K562 (cell line): Measurements from ENCODE around the gene RNGTT. TPM values are rescaled to one million over a fixed set of nuclear protein-coding genes. Genes with fewer than 3 reads are reported as not detected.

Experiments
- ATAC-seq: fragments of 200-7000 bp; cut with Tn5 transposase; 3 replicates; pipeline ENCODE4 v1.9.1; 2020; ENCODE audit warnings: moderate library complexity
- BruUV-seq: library from RNA; stranded (reverse); fragments of 400-500 nt; replicated peaks from 2 replicates; lab custom pipeline; 2021; lab: Mats Ljungman, UMichigan
- CTCF ChIA-PET: fragments of 300-600 bp; formaldehyde crosslinking; extraction: SDS; loops from one replicate; lab custom pipeline; 2021; ENCODE audit warnings: low intra/inter-chr PET ratio; lab: Yijun Ruan, JAX
- POLR2A ChIA-PET: fragments of 300-600, 350-650 bp; sonication (Branson Sonifier 250); formaldehyde crosslinking; extraction: SDS; loops from one replicate; lab custom pipeline; 2021; ENCODE audit warnings: antibody characterized with exemption, inconsistent platforms; lab: Yijun Ruan, JAX
- DNase-seq, 4 experiments: peaks; one replicate each; pipeline versions ENCODE4 v3.0.0 to v3.0.0-alpha.2; 2011 to 2018; ENCODE audit warnings: low spot score in 3 of 4, mixed read lengths in 3 of 4; ENCODE audit errors: extremely low read depth in 1 of 4
- FAIRE-seq: peaks from 2 replicates; lab custom pipeline; 2011; peaks lifted over from hg19 to GRCh38; lab: Jason Lieb, UNC
- H2AFZ ChIP-seq: 2 replicates; pipeline ENCODE4 v1.6.0; 2011; ENCODE audit warnings: low read depth, low read length, control low read depth, inconsistent platforms
- H3K27ac ChIP-seq: fragments of 200-600 bp; 3 replicates; pipeline ENCODE4 v1.8.0; 2011; ENCODE audit warnings: low read depth, mild to moderate bottlenecking, control low read depth, inconsistent platforms, low read length, moderate library complexity, mixed read lengths; ENCODE audit errors: extremely low read depth
- H3K27me3 ChIP-seq, 2 experiments: fragments of 300-600 bp in 1 of 2; 2 replicates in 1 of 2; 3 replicates in 1 of 2; pipeline versions ENCODE4 v1.6.0 to v1.8.0; 2011; ENCODE audit warnings: inconsistent platforms in 2 of 2, low read length in 2 of 2, mild to moderate bottlenecking in 1 of 2, mixed read lengths in 1 of 2, moderate library complexity in 1 of 2; ENCODE audit not compliant: control insufficient read depth in 2 of 2, insufficient read depth in 2 of 2
- H3K36me3 ChIP-seq: fragments of 300-600 bp; 3 replicates; pipeline ENCODE4 v1.8.0; 2011; ENCODE audit warnings: mild to moderate bottlenecking, low read length, inconsistent platforms; ENCODE audit not compliant: control insufficient read depth, insufficient read depth
- H3K4me1 ChIP-seq, 2 experiments: fragments of 200-600 bp in 1 of 2; replicated peaks in 1 of 2; 2 replicates in 1 of 2; 3 replicates in 1 of 2; pipeline versions ENCODE4 v1.5.1 to v1.8.0; 2011; ENCODE audit warnings: inconsistent platforms in 2 of 2, low read length in 2 of 2, mild to moderate bottlenecking in 1 of 2, mixed read lengths in 1 of 2, moderate library complexity in 1 of 2; ENCODE audit not compliant: control insufficient read depth in 2 of 2, insufficient read depth in 2 of 2
- H3K4me2 ChIP-seq: 2 replicates; pipeline ENCODE4 v1.6.1; 2011; ENCODE audit warnings: low read length, control low read depth, inconsistent platforms, mixed read lengths; ENCODE audit not compliant: insufficient read depth
- H3K4me3 ChIP-seq: fragments of 200-600 bp; sonication (generic), shearing (Covaris generic); 2 replicates; pipeline ENCODE4 v1.5.1; 2016; ENCODE audit warnings: control low read depth, inconsistent platforms
- H3K79me2 ChIP-seq: fragments of 200-600 bp; 3 replicates; pipeline ENCODE4 v1.8.0; 2011; ENCODE audit warnings: low read length, inconsistent platforms; ENCODE audit not compliant: control insufficient read depth, insufficient read depth
- H3K9ac ChIP-seq, 2 experiments: 2 replicates each; pipeline versions ENCODE4 v1.6.0 to v1.6.1; 2011; ENCODE audit warnings: low read depth in 2 of 2, low read length in 2 of 2, control low read depth in 1 of 2, inconsistent platforms in 1 of 2, mild to moderate bottlenecking in 1 of 2, mixed read lengths in 1 of 2; ENCODE audit not compliant: insufficient read depth in 1 of 2
- H3K9me1 ChIP-seq: one replicate; pipeline ENCODE4 v1.6.0; 2011; ENCODE audit warnings: inconsistent platforms, mild to moderate bottlenecking, low read length, moderate library complexity; ENCODE audit not compliant: control insufficient read depth, insufficient read depth
- H3K9me3 ChIP-seq: replicated peaks from 2 replicates; pipeline ENCODE4 v1.5.1; 2011; ENCODE audit warnings: low read depth, low read length, inconsistent platforms; ENCODE audit not compliant: control insufficient read depth, insufficient read depth
- H4K20me1 ChIP-seq: replicated peaks from 2 replicates; pipeline ENCODE4 v1.6.1; 2011; ENCODE audit warnings: low read length, inconsistent platforms, mixed read lengths; ENCODE audit not compliant: control insufficient read depth, insufficient read depth
- ADNP ChIP-seq: fragments of 200-800 bp; sonication (Bioruptor generic); IDR thresholded peaks from 2 replicates; pipeline ENCODE4 v1.6.1; 2016; ENCODE audit warnings: missing genetic modification characterization, missing compliant biosample characterization
- BCOR ChIP-seq: fragments of 450-650 bp; IDR thresholded peaks from 2 replicates; pipeline ENCODE4 v1.6.1; 2016
- CBFA2T2 ChIP-seq: fragments of 450-650 bp; conservative IDR thresholded peaks from 2 replicates; pipeline ENCODE4 v1.6.1; 2017; ENCODE audit warnings: mild to moderate bottlenecking
- MTA2 ChIP-seq: fragments of 450-650 bp; IDR thresholded peaks from 2 replicates; pipeline ENCODE4 v1.6.1; 2016; ENCODE audit warnings: low read depth
- SMAD2 ChIP-seq: fragments of 150-350 bp; IDR thresholded peaks from 2 replicates; pipeline ENCODE4 v1.6.1; 2014; ENCODE audit warnings: low read depth, mild to moderate bottlenecking, low read length
- ZKSCAN1 ChIP-seq: fragments of 150-350 bp; IDR thresholded peaks from 2 replicates; pipeline ENCODE4 v1.6.1; 2016; ENCODE audit warnings: low read depth, low read length
- ZNF140 ChIP-seq: fragments of 250-450 bp; sonication (Bioruptor Pico); IDR thresholded peaks from 2 replicates; pipeline ENCODE4 v1.8.0; 2021; ENCODE audit warnings: moderate library complexity, mild to moderate bottlenecking, inconsistent platforms
- ZNF143 ChIP-seq: sonication (generic); formaldehyde crosslinking; IDR thresholded peaks from 2 replicates; pipeline ENCODE4 v1.9.0; 2022; ENCODE audit warnings: mild to moderate bottlenecking, missing genetic modification reagents
- WGBS: fragments of 100-300 bp; shearing (Covaris generic); methylation state at CpG from one replicate; pipeline ENCODE4 v1.1.6; 2016; ENCODE audit warnings: low coverage, mixed read lengths; ENCODE audit not compliant: insufficient coverage; ENCODE audit errors: missing lambda C conversion rate; 5-methylcytosine and 5-hydroxymethylcytosine counted together
- in situ Hi-C: fragments of 300-500 bp; cut with MboI; formaldehyde crosslinking; loops from 4 replicates; pipeline ENCODE4 v1.15.0; 2018; ENCODE audit warnings: inconsistent platforms, mixed read lengths
- intact Hi-C: fragments of 100-400 bp; cut with micrococcal nuclease; formaldehyde crosslinking; loops from 2 replicates; pipeline ENCODE4 v1.14.2; 2022
- polyA plus RNA-seq, 8 experiments: library from polyadenylated mRNA; depleted of rRNA in 4 of 8; stranded (reverse) in 5 of 8; unstranded in 3 of 8; fragments of >200 nt; fragmentation: Nextera tagmentation in 2 of 8; fragmentation: Illumina TruSeq in 1 of 8; extraction: Ambion mirVana in 2 of 8; extraction: Trizol in 1 of 8; gene quantifications; 2 replicates each; pipeline versions ENCODE4 v1.2.1 to v1.2.3, GENCODE V29; 2011 to 2014; ENCODE audit warnings: inconsistent platforms in 1 of 8, missing spikeins in 1 of 8
- total RNA-seq, 7 experiments: library from RNA; depleted of rRNA in 6 of 7; stranded (reverse); fragments of >200 nt in 6 of 7; fragmentation: Illumina TruSeq in 2 of 7; extraction: Trizol in 2 of 7; gene quantifications; 2 replicates each; pipeline versions ENCODE4 v1.2.1 to v1.2.3, GENCODE V29; 2011 to 2021; ENCODE audit warnings: low replicate concordance in 1 of 7

The RNGTT gene
- total and polyA plus RNA-seq, 9 of the 15 experiments (the other 6 are each of a cell fraction or from before 2014, with no cell fraction given): 6.1 to 31.7 (median 19.5) TPM

- Histone ChIP-seq H3K9ac (no peak overlapping the region), H3K4me3 (no peak overlapping the region), H3K9me1 (no peaks in the 10 kb centered on the region), H3K4me1 (no peaks in the 10 kb centered on the region)
- in situ Hi-C loops (no loop called here), intact Hi-C loops (no loop called here)
- no peak for FAIRE-seq
- TF ChIP-seq MTA2 (no peak), BCOR (no peak), ZNF140 (no peak), ZKSCAN1 (no peak), ADNP (tag) (no peak)
- TF ChIP-seq, all 486 proteins: peak for 0
- no peak overlapping the region for H3K4me2 ChIP-seq
- WGBS: 81% methylated on average over 7 of the region's 7 CpGs
- no peaks in the 10 kb centered on the region for H3K27me3 ChIP-seq
- no peak for DNase-seq
- BruUV-seq: no TSS peak
- no peaks in the 10 kb centered on the region for H4K20me1 ChIP-seq
- CTCF ChIA-PET: no interaction called here
- H3K79me2 ChIP-seq: no peaks in the 10 kb centered on the region
- H3K36me3 ChIP-seq: no peaks in the 10 kb centered on the region
- H3K27ac ChIP-seq: no peak overlapping the region
- H2AFZ ChIP-seq: no peak overlapping the region
- POLR2A ChIA-PET: no interaction called here
- ATAC-seq: no peak
- no peaks in the 10 kb centered on the region for H3K9me3 ChIP-seq
These were observed 343.5 kb downstream of the RNGTT start for GRCh38 chr6:88619951-88620350.

- POLR2A ChIA-PET: no interaction called here
- Histone ChIP-seq H3K27me3 (no peaks in the 10 kb centered on the region), H3K79me2 (no peaks in the 10 kb centered on the region), H3K4me1 (no peaks in the 10 kb centered on the region), H3K9ac (no peak overlapping the region), H3K36me3 (peaks cover 11% of the 10 kb centered on the region; the same call in 1 of the 3 replicates), H3K4me2 (no peak overlapping the region), H3K9me1 (no peaks in the 10 kb centered on the region), H3K27ac (no peak overlapping the region), H4K20me1 (no peaks in the 10 kb centered on the region), H2AFZ (no peak overlapping the region), H3K9me3 (no peaks in the 10 kb centered on the region), H3K4me3 (no peak overlapping the region)
- CTCF ChIA-PET: interaction anchor here (0.6 kb wide), 1 partner anchor 764 kb away, joined by 3 read pairs; no protein-coding TSS in a partner anchor
- BruUV-seq: no TSS peak
- no peak for DNase-seq
- intact Hi-C loops: no loop called here
- TF ChIP-seq CBFA2T2 (no peak), ZNF143 (no peak), SMAD2 (no peak)
- 80% methylated on average over 1 of the region's 1 CpG for WGBS
- in situ Hi-C loops: no loop called here
- no peak for ATAC-seq
- FAIRE-seq: no peak
These were observed 347.0 kb downstream of the RNGTT start for GRCh38 chr6:88616380-88616779.
